Right lobe of liver (tissue), 4 donors: Measurements from ENCODE around the gene ACTL8.

ENCODE experiments used
- CTCF ChIP-seq, 4 donors: fragments of 200-600 bp in 3 of 4; fragments of 450-650 bp in 1 of 4; IDR thresholded peaks; one replicate each; pipeline versions ENCODE4 v1.5.1 to v1.8.0; 2016 to 2022; ENCODE audit warnings: antibody characterized with exemption in 4 of 4, mild to moderate bottlenecking in 2 of 4
- POLR2A ChIP-seq: fragments of 450-650 bp; IDR thresholded peaks from one replicate; pipeline ENCODE4 v1.6.1; 2017; ENCODE audit warnings: antibody characterized with exemption, mild to moderate bottlenecking
- donor health status: DM: no; HTN: no; CAD: no.
- donor health status: DM: no; HTN: no; CAD: no.
- donor health status: DM: no; HTN: yes; CAD: no.

GRCh38 chr1:17721444-17721843 lies 33.7 kb upstream of the ACTL8 start:
- no peak for TF ChIP-seq POLR2A
- TF ChIP-seq CTCF (IDR thresholded peaks at IDR 0.05) = no peak
